Tibial nerve (tissue), 4 donors: ENCODE data around the gene FILIP1. TPM values are rescaled to one million over a fixed set of nuclear protein-coding genes. Genes with fewer than 3 reads are reported as not detected.
"Not testable (repeated sequence)": the region's sequence is repeated elsewhere in the genome, so short reads cannot be mapped to it uniquely, and the experiment has no call there.

Experiments
- DNase-seq, 2 donors: peaks; one replicate each; pipeline ENCODE4 v3.0.0-alpha.2; 2019; ENCODE audit warnings: low spot score in 2 of 2
- H3K27ac ChIP-seq, 4 donors: fragments of 200-600 bp; sonication (generic) in 3 of 4; one replicate each; pipeline ENCODE4 v1.5.1; 2017 to 2019; ENCODE audit warnings: mild to moderate bottlenecking in 1 of 4
- H3K27me3 ChIP-seq, 2 donors: fragments of 200-600 bp; sonication (generic) in 1 of 2; one replicate each; pipeline versions ENCODE4 v1.5.1 to v1.6.0; 2017 to 2019
- H3K36me3 ChIP-seq, 3 donors: fragments of 200-600 bp; sonication (generic); one replicate each; pipeline ENCODE4 v1.5.1; 2018 to 2019
- H3K4me1 ChIP-seq, 4 donors: fragments of 200-600 bp; sonication (generic) in 3 of 4; one replicate each; pipeline ENCODE4 v1.5.1; 2017 to 2019
- H3K4me3 ChIP-seq, 4 donors: fragments of 200-600 bp; sonication (generic) in 3 of 4; one replicate each; pipeline ENCODE4 v1.5.1; 2017 to 2019; ENCODE audit warnings: mild to moderate bottlenecking in 1 of 4, moderate library complexity in 1 of 4
- H3K9me3 ChIP-seq, 4 donors: fragments of 200-600 bp; sonication (generic) in 3 of 4; one replicate each; pipeline ENCODE4 v1.5.1; 2017 to 2019
- EP300 ChIP-seq, 2 donors: sonication (generic); formaldehyde crosslinking; IDR thresholded peaks; one replicate each; pipeline ENCODE4 v1.6.1; 2017; ENCODE audit warnings: antibody characterized with exemption in 2 of 2, mild to moderate bottlenecking in 1 of 2
- POLR2A ChIP-seq, 2 donors: fragments of 450-650 bp; IDR thresholded peaks; one replicate each; pipeline ENCODE4 v1.6.1; 2017; ENCODE audit warnings: antibody characterized with exemption in 2 of 2, mild to moderate bottlenecking in 2 of 2, moderate library complexity in 2 of 2
- WGBS, 2 donors: methylation state at CpG; one replicate each; pipeline ENCODE4 v1.1.5; 2018; 5-methylcytosine and 5-hydroxymethylcytosine counted together
- total RNA-seq, 4 donors: library from RNA; depleted of rRNA; stranded (reverse); fragments of >200 nt; gene quantifications; one replicate each; pipeline ENCODE4 v1.1.0, GENCODE V29; 2016
- TF ChIP-seq, protein P1 (sequence below), 5 experiments: fragments of 200-600 bp in 3 of 5; fragments of 450-650 bp in 2 of 5; sonication (generic) in 3 of 5; IDR thresholded peaks; one replicate each; pipeline ENCODE4 v1.5.1; 2016 to 2019; ENCODE audit warnings: antibody characterized with exemption in 5 of 5, mild to moderate bottlenecking in 3 of 5, moderate library complexity in 2 of 5

Gene FILIP1
- total RNA-seq, 4 donors from 2014 or later: 6.0 to 16.3 (median 13.3) TPM

DNA sequence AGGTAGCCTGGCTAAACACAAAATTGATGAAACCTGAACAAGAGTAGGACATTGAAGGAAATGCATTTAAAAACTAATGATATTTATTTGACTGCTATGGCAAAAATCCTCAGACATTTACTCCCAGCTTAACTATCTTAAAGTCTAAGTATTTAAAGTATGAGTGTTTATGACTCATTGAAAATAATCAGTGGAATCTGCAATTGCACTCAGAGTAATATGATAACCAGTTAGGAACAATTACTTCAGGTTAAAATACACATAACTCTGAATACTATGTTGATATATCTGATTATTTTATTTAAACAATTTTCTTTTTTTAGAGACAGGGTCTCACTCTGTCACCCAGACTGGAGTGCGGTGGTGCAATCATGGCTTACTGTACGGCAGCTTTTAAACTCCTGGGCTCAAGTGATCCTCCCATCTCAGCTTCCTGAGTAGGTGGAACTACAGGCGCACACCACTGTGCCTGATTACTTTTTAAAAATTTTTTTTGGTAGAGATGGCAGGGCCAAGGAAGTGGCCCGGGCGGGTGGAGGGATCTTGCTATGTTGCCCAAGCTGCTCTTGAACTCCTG, 43.9 kb downstream of the FILIP1 start:
- H3K4me3 ChIP-seq: no peak overlapping the region
- no peaks in the 10 kb centered on the region for H3K4me1 ChIP-seq
- DNase-seq: no peak
- no peaks in the 10 kb centered on the region for H3K9me3 ChIP-seq
- H3K27me3 ChIP-seq: no peaks in the 10 kb centered on the region
- H3K27ac ChIP-seq: no peak overlapping the region
- H3K36me3 ChIP-seq: no peaks in the 10 kb centered on the region
- TF ChIP-seq, protein P1, sequence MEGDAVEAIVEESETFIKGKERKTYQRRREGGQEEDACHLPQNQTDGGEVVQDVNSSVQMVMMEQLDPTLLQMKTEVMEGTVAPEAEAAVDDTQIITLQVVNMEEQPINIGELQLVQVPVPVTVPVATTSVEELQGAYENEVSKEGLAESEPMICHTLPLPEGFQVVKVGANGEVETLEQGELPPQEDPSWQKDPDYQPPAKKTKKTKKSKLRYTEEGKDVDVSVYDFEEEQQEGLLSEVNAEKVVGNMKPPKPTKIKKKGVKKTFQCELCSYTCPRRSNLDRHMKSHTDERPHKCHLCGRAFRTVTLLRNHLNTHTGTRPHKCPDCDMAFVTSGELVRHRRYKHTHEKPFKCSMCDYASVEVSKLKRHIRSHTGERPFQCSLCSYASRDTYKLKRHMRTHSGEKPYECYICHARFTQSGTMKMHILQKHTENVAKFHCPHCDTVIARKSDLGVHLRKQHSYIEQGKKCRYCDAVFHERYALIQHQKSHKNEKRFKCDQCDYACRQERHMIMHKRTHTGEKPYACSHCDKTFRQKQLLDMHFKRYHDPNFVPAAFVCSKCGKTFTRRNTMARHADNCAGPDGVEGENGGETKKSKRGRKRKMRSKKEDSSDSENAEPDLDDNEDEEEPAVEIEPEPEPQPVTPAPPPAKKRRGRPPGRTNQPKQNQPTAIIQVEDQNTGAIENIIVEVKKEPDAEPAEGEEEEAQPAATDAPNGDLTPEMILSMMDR (IDR thresholded peaks at IDR 0.05): no peak
- TF ChIP-seq POLR2A (IDR thresholded peaks at IDR 0.05): no peak
- TF ChIP-seq EP300 (IDR thresholded peaks at IDR 0.05): no peak
- WGBS, 2 donors: 91 to 93% methylated on average over 5 of the region's 5 CpGs

DNA sequence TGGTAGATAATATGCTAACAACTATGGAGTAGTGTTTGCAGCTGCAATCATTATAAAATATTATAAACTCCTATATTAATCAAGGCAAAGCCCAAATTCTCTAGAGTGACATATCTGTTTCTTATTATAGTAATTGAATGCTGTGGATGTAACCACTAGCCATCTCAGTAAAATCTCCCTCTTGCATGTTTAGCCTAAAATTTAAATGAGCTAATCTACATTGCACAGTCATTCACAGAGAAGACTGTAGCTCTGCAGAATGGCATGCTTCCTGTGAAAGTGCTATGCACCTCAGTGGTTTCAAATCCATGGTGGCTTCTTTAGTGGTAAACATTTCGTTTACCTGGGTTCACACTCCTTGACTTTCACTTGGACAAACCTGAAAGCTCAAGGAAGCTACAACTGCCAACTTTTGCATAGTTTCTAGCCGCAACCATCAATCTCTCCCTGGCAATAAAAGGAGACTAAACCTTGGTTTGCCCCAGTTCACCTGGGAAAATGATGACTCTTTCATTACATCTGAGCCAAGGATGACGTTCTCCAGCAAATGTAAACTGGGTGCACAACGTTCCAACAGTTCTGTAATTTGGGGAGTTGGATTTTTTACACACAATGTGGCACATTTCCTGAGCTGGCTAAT, 47.2 kb downstream of the FILIP1 start:
- 88% methylated on average over 4 of the region's 4 CpGs for WGBS, 2 donors
- DNase-seq: no peak
- Histone ChIP-seq H3K4me1 (no peaks in the 10 kb centered on the region), H3K9me3 (no peaks in the 10 kb centered on the region), H3K4me3 (no peak overlapping the region), H3K27ac (no peak overlapping the region), H3K36me3 (no peaks in the 10 kb centered on the region), H3K27me3 (no peaks in the 10 kb centered on the region)
- TF ChIP-seq EP300 (IDR thresholded peaks at IDR 0.05) (no peak), POLR2A (IDR thresholded peaks at IDR 0.05) (no peak)
- TF ChIP-seq, protein P1 (IDR thresholded peaks at IDR 0.05): no peak

DNA sequence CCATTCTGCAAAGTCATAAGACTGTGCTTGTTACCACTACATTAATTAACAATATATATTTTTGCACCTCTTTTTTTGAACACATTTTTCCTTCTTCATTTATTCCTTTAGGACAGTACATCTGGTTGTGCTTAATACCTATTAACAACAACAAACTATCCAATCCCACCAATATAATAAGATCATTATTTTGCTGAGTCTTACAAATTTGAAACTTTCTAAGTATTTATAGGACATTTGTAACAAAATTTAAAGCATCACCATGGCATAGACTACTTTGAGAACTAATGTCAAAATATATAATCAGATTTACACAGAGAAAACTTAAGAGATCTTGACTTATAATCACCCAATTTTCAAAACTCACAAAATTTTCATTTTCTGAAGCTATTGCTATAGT, 47.9 kb downstream of the FILIP1 start:
- no peak overlapping the region for H3K4me3 ChIP-seq
- no peaks in the 10 kb centered on the region for H3K4me1 ChIP-seq
- H3K36me3 ChIP-seq: no peaks in the 10 kb centered on the region
- no peak overlapping the region for H3K27ac ChIP-seq
- no peak for TF ChIP-seq POLR2A (IDR thresholded peaks at IDR 0.05)
- TF ChIP-seq, protein P1 (IDR thresholded peaks at IDR 0.05): no peak
- no peak for TF ChIP-seq EP300 (IDR thresholded peaks at IDR 0.05)
- no peaks in the 10 kb centered on the region for H3K27me3 ChIP-seq
- no peak for DNase-seq
- no peaks in the 10 kb centered on the region for H3K9me3 ChIP-seq

DNA sequence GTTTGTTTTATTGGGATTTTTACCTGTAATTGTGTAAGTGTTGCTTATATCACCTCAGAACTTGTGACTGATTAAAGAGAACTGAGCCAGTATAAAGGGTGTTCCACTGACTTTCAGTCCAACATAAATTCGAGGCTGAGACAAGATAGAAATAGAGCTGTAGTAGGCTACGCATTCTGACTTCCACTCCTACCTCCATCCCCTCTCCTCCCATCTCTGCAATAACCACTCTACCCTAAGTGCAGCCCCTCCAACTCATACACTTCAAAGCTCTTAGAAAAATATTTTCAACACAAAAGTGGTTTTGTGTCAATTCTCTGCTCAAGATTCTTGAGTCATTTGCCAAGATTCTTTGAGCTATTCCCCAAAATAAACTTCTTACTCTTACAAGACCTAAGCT, 48.7 kb downstream of the FILIP1 start:
- H3K4me1 ChIP-seq: no peaks in the 10 kb centered on the region
- H3K27ac ChIP-seq: no peak overlapping the region
- no peaks in the 10 kb centered on the region for H3K9me3 ChIP-seq
- DNase-seq: no peak
- H3K4me3 ChIP-seq: no peak overlapping the region
- no peaks in the 10 kb centered on the region for H3K27me3 ChIP-seq
- 59 to 65% methylated on average over 2 of the region's 2 CpGs for WGBS, 2 donors
- no peaks in the 10 kb centered on the region for H3K36me3 ChIP-seq
- no peak for TF ChIP-seq POLR2A (IDR thresholded peaks at IDR 0.05)
- no peak for TF ChIP-seq EP300 (IDR thresholded peaks at IDR 0.05)
- TF ChIP-seq, protein P1 (IDR thresholded peaks at IDR 0.05): no peak

DNA sequence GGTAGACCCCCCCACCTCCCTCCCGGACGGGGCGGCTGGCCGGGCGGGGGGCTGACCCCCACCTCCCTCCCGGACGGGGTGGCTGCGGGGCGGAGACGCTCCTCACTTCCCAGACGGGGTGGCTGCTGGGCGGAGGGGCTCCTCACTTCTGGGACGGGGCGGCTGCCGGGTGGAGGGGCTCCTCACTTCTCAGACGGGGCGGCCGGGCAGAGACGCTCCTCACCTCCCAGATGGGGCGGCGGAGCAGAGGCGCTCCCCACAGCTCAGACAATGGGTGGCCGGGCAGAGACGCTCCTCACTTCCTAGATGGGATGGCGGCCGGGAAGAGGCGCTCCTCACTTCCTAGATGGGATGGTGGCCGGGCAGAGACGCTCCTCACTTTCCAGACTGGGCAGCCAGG, 51.7 kb downstream of the FILIP1 start:
- not testable (repeated sequence) for H3K9me3 ChIP-seq, H3K36me3 ChIP-seq, H3K4me3 ChIP-seq, H3K27me3 ChIP-seq, DNase-seq, H3K27ac ChIP-seq
- peaks cover 0 to 15% (median 2%) of the 10 kb centered on the region in 4 donors for H3K4me1 ChIP-seq
- 97% methylated on average over 12 of the region's 29 CpGs; no CpG with 5 or more reads in 1 of the 2 donors for WGBS, 2 donors

DNA sequence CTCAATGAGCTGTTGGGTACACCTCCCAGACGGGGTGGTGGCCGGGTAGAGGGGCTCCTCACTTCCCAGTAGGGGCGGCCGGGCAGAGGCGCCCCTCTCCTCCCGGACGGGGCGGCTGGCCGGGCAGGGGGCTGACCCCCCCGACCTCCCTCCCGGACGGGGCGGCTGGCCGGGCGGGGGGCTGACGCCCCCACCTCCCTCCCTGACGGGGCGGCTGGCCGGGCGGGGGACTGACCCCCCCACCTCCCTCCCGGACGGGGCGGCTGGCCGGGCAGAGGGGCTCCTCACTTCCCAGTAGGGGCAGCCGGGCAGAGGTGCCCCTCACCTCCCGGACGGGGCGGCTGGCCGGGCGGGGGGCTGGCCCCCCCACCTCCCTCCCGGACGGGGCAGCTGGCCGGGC, 52.1 kb downstream of the FILIP1 start:
- H3K9me3 ChIP-seq, H3K27me3 ChIP-seq, H3K36me3 ChIP-seq, DNase-seq, H3K27ac ChIP-seq, H3K4me3 ChIP-seq: not testable (repeated sequence)
- no CpG with 5 or more reads among the region's 33 CpGs for WGBS, 2 donors
- H3K4me1 ChIP-seq: peaks cover 0 to 19% (median 3%) of the 10 kb centered on the region in 4 donors
